Coronary artery (tissue), 2 donors: Measurements from ENCODE around the gene RND1.

Experiments
- DNase-seq: peaks from one replicate; pipeline ENCODE4 v3.0.0-alpha.2; 2017; ENCODE audit warnings: low spot score
- H3K27ac ChIP-seq, 2 donors: fragments of 200-600 bp; sonication (generic); one replicate each; pipeline ENCODE4 v1.5.1; 2016 to 2019
- H3K4me3 ChIP-seq: fragments of 200-600 bp; sonication (generic); 2 replicates; pipeline ENCODE4 v1.5.1; 2016; ENCODE audit warnings: mild to moderate bottlenecking, moderate library complexity
- TF ChIP-seq, protein P1 (sequence below): fragments of 200-600 bp; sonication (generic); IDR thresholded peaks from one replicate; pipeline ENCODE4 v1.5.1; 2019; ENCODE audit warnings: antibody characterized with exemption

The RND1 gene

DNA sequence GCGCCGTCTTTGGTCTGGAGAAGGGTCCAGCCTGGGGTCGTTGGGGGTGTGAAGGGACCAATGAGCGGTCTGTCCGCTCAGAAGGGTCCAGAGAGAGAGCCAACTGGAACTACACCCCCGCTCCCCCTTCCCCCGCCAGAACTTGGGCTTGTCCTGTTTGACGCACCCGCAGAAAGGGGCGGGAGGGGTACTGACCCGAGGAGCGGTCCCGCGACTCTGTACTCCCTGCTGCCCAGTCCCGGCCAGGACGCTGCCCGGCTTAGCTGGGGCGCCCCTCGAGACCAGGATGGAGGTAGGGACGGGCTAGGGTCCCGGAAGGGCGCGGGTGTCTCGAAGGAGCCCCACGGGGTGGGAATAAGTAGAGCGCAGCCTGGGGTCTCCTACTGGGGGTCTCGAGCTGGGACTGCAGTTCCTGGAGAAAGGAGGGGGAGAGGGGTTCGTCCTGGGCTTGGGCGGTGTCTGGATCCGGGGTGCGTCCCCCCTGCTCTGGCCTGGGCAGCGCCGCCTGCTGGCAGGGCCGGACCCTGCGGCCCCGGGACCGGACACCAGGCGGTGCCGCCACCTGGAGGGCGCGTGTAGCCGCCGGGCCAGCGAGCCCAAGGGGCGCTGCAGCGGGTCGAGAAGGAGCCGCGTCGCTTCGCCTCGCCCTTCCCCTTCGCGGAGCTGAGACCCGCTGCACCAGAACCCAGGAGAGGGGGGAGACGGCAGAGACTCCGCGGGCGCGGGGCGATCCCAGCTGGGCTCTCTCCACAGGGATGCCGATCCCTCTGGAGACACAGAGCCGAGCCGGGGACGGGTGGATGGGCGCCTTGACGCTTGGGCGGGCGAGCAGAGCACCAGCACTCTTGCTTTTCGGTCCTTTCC, 51.2 kb downstream of the RND1 start:
- DNase-seq = peak; percentile 89
- H3K27ac ChIP-seq = peak overlapping the region; percentile 81 to 92
- H3K4me3 ChIP-seq = peak overlapping the region; percentile 84
- TF ChIP-seq, protein P1, sequence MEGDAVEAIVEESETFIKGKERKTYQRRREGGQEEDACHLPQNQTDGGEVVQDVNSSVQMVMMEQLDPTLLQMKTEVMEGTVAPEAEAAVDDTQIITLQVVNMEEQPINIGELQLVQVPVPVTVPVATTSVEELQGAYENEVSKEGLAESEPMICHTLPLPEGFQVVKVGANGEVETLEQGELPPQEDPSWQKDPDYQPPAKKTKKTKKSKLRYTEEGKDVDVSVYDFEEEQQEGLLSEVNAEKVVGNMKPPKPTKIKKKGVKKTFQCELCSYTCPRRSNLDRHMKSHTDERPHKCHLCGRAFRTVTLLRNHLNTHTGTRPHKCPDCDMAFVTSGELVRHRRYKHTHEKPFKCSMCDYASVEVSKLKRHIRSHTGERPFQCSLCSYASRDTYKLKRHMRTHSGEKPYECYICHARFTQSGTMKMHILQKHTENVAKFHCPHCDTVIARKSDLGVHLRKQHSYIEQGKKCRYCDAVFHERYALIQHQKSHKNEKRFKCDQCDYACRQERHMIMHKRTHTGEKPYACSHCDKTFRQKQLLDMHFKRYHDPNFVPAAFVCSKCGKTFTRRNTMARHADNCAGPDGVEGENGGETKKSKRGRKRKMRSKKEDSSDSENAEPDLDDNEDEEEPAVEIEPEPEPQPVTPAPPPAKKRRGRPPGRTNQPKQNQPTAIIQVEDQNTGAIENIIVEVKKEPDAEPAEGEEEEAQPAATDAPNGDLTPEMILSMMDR = peak; percentile 94

DNA sequence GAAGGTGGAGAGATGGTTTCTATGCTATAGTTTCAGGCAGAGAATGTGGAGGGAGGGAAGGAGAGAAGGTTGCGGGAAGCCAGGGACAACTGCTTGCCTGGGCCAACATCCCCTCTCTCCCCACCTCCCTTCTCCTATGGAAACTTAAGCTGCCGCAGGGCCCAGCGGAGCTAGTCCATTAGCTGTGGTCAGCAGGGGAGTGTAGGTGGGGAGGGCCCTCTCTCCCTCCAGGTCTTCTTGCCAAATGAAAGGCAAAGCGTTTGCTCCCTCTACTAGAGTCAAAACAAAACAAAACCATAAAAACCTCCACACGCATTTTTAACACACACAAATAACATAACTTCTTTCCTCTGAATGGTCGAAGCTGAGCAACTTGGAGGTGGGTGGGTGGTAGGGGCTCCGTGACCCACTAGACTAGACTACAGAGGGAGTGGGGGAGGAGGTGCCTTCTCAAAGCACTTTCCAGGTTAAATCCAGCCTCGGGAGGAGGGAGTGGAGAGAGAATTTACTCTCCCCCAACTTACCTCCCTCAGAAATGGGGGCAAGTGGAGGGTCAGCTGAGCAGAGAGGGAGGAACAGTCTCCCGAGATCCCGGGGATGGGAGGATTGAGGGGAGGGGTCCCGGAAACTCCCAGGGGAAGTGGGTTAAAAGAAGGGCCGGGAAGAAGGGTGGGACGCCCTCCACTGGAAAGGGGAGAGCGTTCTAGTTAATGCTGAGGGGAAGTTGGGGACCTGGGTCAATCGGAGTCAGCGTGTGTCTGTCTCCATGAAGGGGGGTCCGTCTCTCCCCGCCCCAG, 52.0 kb downstream of the RND1 start:
- Histone ChIP-seq H3K27ac (peak overlapping the region; percentile 81 to 92), H3K4me3 (peak overlapping the region; percentile 84)
- no peak for DNase-seq
- TF ChIP-seq, protein P1 = no peak

GRCh38 chr12:48812389-48812788, 53.3 kb downstream of the RND1 start:
- TF ChIP-seq, protein P1 = no peak
- Histone ChIP-seq H3K4me3 (no peak overlapping the region), H3K27ac (peak overlapping the region in 1 of 2 donors; percentile 19)
- no peak for DNase-seq

DNA sequence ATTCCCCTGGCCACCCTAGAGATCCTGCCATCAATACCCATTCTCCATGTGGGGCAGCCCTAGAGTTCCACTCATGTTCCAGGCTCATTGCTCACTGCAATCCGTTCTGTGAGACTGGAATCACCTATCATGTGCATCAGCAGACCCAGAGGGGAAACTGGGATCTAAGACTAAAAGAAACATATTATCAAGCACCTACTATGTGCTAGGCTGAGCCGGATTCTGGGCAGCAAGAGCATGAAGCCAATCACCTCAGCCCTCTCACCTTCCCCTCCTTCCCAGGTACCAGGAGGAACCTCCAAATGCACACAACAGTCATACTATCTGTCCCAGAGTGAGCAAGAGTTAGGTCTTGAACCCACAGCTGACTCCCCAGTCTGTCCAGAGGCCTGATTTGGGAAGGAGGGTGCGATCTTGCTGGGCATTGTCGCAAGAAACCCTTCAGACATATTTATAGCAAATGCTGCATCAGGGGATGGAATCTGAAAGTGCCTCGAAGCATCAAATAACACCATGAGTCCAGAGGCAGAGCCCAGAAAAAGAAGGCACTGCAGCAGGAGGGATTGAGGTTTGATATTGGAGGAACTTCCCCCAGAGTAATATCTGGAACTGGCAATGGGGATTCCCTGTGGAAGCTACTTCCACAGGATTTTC, 54.1 kb downstream of the RND1 start:
- H3K4me3 ChIP-seq = no peak overlapping the region
- peak overlapping the region in 1 of 2 donors; percentile 29 for H3K27ac ChIP-seq
- TF ChIP-seq, protein P1 = no peak
- DNase-seq = no peak

- H3K4me3 ChIP-seq = no peak overlapping the region
- TF ChIP-seq, protein P1 = no peak
- peak overlapping the region in 1 of 2 donors; percentile 29 for H3K27ac ChIP-seq
- no peak for DNase-seq
Measured at GRCh38 chr12:48810903-48811431, 54.7 kb downstream of the RND1 start.

DNA sequence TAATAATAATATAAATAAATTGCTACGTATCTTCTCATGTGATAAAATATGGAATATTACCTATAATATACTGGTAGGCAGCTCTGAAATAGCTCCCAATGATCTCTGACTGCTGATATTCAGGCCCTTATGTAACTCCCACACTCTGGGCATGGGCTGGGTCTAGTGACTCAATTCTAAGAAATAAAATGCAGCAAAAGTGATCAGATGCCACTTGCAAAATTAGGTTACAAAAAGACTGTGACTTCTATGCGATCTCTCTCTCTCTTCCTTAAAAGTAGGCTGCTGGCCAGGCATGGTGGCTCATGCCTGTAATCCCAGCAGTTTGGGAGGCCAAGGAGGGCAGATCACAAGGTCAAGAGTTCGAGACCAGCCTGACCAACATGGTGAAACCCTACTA, 57.7 kb downstream of the RND1 start:
- DNase-seq = no peak
- TF ChIP-seq, protein P1 = no peak
- H3K27ac ChIP-seq = no peak overlapping the region
- no peak overlapping the region for H3K4me3 ChIP-seq
